Subcutaneous adipose tissue (tissue), 4 donors: ENCODE results near the gene ARHGAP42. TPM values are rescaled to one million over a fixed set of nuclear protein-coding genes. Genes with fewer than 3 reads are reported as not detected.

ENCODE experiments used
- total RNA-seq, 4 donors: library from RNA; depleted of rRNA; stranded (reverse); fragments of >200 nt; gene quantifications; one replicate each; pipeline ENCODE4 v1.1.0, GENCODE V29; 2016
- TF ChIP-seq, protein P1 (sequence below): fragments of 450-650 bp; IDR thresholded peaks from one replicate; pipeline ENCODE4 v1.5.1; 2016; ENCODE audit warnings: low read depth, mild to moderate bottlenecking, control low read depth, antibody characterized with exemption, moderate library complexity

Gene ARHGAP42
- total RNA-seq, 4 donors from 2014 or later = 15.3 to 31.5 (median 30.5) TPM

DNA sequence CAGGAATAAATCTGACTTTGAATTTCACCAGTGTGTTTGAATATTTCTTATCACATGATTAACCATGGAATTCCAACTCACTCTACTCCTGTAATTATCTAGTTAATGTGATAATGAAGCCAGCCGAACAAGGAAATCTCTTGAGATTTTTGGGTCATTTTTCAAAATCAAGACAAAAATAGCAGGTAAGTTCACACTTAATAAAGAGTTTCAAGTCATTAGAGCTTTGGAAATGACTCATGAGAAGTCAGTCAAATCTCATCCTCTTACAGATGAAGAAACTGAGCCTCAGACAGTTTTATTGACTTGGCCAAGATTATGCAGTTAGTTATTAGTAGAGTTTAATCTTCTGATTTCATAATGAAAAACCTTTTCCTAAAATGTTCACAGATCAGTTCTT is 148.8 kb downstream of the ARHGAP42 start:
- TF ChIP-seq, protein P1, sequence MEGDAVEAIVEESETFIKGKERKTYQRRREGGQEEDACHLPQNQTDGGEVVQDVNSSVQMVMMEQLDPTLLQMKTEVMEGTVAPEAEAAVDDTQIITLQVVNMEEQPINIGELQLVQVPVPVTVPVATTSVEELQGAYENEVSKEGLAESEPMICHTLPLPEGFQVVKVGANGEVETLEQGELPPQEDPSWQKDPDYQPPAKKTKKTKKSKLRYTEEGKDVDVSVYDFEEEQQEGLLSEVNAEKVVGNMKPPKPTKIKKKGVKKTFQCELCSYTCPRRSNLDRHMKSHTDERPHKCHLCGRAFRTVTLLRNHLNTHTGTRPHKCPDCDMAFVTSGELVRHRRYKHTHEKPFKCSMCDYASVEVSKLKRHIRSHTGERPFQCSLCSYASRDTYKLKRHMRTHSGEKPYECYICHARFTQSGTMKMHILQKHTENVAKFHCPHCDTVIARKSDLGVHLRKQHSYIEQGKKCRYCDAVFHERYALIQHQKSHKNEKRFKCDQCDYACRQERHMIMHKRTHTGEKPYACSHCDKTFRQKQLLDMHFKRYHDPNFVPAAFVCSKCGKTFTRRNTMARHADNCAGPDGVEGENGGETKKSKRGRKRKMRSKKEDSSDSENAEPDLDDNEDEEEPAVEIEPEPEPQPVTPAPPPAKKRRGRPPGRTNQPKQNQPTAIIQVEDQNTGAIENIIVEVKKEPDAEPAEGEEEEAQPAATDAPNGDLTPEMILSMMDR = no peak

DNA sequence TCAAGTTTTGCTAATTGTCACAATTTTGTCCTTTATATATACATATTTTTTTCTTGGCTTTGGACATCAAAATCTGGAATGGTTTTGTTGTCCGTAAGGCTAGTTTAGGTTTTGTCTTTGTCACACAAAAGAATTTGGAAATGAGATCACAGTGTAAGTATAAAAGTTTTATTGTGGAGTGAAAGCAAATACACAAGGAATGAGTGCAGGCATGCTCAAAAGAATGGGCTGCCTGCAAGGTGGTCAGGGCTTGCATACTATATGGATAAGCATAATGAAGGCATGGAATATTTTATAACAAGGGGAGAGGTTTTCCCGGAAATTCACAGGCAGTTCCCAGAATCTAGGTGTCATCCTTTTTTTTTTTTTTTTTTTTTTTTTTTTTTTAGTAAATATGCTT is 150.2 kb downstream of the ARHGAP42 start:
- TF ChIP-seq, protein P1 = no peak

DNA sequence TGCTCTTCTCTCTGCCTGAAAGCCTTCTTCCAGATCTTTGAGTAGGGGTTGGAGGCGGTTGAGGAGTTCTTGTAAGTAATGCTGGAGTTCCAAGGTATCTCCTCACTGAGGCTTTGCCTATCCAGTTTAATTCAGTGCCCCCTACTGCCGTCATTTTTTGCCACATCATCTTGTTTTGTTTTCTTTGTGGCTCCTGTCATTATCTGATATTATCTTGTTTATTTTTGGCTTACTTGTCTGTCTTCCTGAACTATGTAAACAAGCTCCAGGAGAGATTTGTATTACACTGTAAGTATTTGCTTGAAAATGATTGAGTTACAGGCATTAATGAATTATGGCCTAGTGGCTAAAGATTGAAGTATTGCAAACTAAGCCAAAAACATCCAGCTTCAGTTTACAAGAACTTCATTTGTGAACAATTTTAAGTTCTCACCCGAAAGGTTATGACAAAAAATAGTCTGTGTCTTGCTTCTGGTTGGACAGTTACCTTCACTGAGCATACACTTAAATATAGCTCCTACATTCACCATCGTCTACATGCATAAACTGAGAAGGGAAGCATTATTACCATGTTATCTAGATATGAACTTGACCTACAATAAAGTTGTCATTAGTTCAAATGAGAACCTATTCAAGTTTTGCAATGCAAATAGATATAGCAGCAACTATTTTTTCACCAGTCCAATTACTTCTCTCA is 154.8 kb downstream of the ARHGAP42 start:
- TF ChIP-seq, protein P1 = no peak

DNA sequence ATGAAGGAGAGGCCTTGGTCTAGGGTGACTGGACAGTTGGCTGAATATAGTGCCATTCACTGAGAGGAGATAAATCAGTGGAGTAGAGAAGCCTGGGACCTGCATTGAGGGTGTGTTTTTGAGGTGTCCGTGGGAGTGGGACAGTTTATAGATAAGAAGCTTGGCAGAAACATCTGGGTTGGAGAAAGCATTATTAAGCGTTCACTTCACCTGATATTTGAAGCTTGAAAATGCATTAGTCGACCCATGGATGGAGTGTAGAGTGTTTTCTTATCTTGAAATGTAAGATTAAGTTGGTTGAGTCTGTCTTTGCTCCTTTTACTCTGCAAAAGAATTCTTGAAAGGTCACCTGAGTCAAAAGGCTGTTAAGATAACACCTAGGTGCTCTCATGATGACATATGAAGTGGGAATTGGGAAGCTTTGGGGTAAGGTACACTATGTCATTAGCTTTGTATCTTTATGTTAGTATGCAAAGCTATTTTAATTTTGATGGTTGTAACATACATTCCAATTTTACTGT is 160.7 kb downstream of the ARHGAP42 start:
- TF ChIP-seq, protein P1 = no peak

DNA sequence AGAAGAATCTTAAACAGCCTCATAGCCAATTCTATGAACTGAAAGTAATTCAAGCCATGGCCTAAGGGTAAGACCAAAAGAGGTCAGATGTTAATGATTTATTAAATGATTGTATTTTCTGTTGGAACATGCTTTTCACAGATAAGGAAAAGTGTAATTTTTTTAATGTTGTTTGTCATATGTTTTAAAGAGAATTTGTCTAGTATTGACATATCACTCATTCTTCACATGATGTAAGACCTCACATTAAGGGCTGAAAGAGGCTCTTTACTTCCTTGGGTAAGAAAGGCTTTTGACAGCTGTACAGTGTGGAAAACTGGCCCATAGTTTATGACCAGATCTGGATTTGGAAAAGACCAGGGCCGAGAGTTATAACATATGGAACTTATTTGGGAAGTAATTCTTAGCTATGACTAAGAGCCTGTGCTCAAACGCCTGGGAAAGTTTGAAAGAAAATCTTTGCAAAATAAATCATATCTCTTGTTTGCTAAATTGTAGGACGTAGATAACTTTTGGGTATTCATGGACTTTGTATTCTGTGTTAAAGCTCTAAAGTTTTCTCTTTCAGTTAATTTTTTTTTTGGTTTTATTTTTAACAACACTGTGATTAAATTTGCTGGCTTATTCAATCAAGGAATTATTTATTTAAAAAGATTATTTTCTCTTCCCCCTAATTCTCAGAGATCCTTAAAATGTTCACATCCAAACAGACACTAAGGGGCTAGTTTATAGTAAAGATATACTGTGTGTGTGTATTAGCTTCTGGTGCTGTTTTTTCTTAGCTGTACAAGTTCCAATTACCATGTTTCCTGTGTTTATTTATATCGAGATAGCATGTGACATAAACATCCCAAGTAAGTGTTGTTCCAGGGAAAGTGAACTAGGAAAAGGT is 162.2 kb downstream of the ARHGAP42 start:
- TF ChIP-seq, protein P1 = no peak

DNA sequence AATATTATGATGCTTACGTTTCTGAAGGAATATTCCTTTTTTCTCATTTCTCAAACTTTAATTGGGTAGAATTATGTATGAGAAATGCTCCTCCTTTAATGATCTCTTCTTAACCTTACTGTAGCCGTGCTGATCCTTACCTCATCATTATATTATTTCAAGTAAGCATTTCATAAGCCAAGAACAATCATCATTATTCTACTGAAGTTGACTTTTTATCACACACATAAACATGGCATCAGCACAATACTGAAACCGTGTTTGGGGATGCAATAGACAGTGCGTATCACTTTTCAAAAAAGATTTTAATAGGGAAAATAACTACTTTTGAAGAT is 162.8 kb downstream of the ARHGAP42 start:
- TF ChIP-seq, protein P1 = no peak

DNA sequence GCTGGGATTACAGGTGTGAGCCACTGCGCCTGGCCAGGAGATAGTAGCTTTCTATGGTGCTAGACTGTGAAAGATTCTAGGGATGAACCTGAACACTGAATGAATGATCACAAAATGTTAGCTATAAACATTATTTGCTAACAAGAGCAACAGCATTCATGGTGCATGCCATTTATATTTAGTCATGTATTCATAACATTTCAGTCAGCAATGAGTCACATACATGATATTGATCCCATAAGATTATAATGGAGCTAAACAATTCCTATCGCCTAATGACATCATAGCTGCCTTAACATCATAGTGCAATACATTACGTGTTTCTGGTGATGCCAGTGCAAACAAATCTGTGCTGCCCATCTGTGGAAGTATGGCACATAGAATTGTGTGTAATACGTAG is 164.1 kb downstream of the ARHGAP42 start:
- TF ChIP-seq, protein P1 = no peak
